GM12891 (cell line): ENCODE measurements around the gene DACH1.

Experiments
- POLR2A ChIP-seq: IDR thresholded peaks from 2 replicates; pipeline ENCODE4 v1.6.1; 2011; ENCODE audit warnings: low read depth, low read length, control low read depth
- POLR2AphosphoS5 ChIP-seq: IDR thresholded peaks from 2 replicates; pipeline ENCODE4 v1.6.1; 2011; ENCODE audit warnings: low read depth, low read length, control low read depth

- no peak for TF ChIP-seq POLR2A
- TF ChIP-seq POLR2AphosphoS5: no peak
These were observed 139.3 kb downstream of the DACH1 start for GRCh38 chr13:71727662-71728061.
